ENCODE measurements around the gene TAF1B. TPM values are rescaled to one million over a fixed set of nuclear protein-coding genes. Genes with fewer than 3 reads are reported as not detected.
A peak's percentile ranks its signal among the peaks of the same experiment; 100 is the strongest.

Gene TAF1B
- total and polyA plus RNA-seq, 10 of the 15 experiments (the other 5 are each of a cell fraction or from before 2014, with no cell fraction given) = 8.1 to 18.3 (median 12.4) TPM

DNA sequence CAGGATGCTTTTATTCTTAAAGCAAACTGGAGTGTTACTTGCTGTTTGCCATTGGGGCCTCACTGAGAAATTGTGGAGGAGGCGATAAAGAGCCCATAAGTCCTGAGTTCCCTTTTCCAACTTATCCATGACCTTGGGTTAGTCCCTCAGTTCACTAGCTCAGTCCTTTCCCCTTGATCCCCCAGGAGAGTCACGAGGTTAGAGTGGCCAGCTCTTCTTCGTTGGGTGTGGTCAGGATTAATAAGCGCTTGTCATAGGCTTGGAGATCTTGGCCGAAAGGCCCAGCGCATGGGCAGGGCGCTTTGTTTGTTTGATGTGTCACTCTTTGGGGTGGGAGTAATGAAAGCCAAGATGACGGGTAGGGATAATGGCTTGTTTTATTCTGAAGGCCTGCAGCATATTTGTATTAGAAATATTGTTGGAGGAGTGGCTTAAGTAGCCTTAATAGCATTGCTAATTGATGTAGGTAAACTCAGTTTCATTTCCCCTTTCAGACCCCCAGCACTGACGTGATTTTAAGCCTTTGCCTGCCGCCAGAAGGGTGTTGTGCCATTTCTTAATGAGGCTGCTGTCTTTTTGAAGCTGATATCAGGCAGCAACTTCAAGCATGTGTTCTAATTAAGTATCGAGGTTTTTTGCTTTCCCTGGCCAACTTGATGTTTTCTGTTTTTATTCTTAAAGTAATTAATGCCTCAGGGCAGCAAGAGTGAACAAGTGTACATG, 123.9 kb downstream of the TAF1B start (continued):
- TF ChIP-seq, protein P1, sequence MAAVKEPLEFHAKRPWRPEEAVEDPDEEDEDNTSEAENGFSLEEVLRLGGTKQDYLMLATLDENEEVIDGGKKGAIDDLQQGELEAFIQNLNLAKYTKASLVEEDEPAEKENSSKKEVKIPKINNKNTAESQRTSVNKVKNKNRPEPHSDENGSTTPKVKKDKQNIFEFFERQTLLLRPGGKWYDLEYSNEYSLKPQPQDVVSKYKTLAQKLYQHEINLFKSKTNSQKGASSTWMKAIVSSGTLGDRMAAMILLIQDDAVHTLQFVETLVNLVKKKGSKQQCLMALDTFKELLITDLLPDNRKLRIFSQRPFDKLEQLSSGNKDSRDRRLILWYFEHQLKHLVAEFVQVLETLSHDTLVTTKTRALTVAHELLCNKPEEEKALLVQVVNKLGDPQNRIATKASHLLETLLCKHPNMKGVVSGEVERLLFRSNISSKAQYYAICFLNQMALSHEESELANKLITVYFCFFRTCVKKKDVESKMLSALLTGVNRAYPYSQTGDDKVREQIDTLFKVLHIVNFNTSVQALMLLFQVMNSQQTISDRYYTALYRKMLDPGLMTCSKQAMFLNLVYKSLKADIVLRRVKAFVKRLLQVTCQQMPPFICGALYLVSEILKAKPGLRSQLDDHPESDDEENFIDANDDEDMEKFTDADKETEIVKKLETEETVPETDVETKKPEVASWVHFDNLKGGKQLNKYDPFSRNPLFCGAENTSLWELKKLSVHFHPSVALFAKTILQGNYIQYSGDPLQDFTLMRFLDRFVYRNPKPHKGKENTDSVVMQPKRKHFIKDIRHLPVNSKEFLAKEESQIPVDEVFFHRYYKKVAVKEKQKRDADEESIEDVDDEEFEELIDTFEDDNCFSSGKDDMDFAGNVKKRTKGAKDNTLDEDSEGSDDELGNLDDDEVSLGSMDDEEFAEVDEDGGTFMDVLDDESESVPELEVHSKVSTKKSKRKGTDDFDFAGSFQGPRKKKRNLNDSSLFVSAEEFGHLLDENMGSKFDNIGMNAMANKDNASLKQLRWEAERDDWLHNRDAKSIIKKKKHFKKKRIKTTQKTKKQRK (IDR thresholded peaks at IDR 0.05; ENCODE audit: low read depth, low read length) = no peak
- TF ChIP-seq NRF1 (conservative IDR thresholded peaks at IDR 0.05; ENCODE audit: low read depth, low read length) (no peak), IRF4 (IDR thresholded peaks at IDR 0.05; ENCODE audit: low read depth, low read length) (peak; percentile 53; the same call in 1 of the 2 replicates), MEF2A (IDR thresholded peaks at IDR 0.05; ENCODE audit: insufficient read depth, low read depth, low read length) (no peak), HCFC1 (IDR thresholded peaks at IDR 0.05; ENCODE audit: low read length) (no peak), RAD21 (IDR thresholded peaks at IDR 0.05; ENCODE audit: insufficient read depth, low read depth, low read length) (no peak), SMARCA5 (IDR thresholded peaks at IDR 0.05) (no peak), GATAD2B (conservative IDR thresholded peaks at IDR 0.05; ENCODE audit: low read depth) (no peak)
- TF ChIP-seq, protein P2, sequence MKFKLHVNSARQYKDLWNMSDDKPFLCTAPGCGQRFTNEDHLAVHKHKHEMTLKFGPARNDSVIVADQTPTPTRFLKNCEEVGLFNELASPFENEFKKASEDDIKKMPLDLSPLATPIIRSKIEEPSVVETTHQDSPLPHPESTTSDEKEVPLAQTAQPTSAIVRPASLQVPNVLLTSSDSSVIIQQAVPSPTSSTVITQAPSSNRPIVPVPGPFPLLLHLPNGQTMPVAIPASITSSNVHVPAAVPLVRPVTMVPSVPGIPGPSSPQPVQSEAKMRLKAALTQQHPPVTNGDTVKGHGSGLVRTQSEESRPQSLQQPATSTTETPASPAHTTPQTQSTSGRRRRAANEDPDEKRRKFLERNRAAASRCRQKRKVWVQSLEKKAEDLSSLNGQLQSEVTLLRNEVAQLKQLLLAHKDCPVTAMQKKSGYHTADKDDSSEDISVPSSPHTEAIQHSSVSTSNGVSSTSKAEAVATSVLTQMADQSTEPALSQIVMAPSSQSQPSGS (IDR thresholded peaks at IDR 0.05; ENCODE audit: low read length) = no peak
- TF ChIP-seq, protein P3, sequence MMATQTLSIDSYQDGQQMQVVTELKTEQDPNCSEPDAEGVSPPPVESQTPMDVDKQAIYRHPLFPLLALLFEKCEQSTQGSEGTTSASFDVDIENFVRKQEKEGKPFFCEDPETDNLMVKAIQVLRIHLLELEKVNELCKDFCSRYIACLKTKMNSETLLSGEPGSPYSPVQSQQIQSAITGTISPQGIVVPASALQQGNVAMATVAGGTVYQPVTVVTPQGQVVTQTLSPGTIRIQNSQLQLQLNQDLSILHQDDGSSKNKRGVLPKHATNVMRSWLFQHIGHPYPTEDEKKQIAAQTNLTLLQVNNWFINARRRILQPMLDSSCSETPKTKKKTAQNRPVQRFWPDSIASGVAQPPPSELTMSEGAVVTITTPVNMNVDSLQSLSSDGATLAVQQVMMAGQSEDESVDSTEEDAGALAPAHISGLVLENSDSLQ (IDR thresholded peaks at IDR 0.05) = no peak
- TF ChIP-seq, protein P4, sequence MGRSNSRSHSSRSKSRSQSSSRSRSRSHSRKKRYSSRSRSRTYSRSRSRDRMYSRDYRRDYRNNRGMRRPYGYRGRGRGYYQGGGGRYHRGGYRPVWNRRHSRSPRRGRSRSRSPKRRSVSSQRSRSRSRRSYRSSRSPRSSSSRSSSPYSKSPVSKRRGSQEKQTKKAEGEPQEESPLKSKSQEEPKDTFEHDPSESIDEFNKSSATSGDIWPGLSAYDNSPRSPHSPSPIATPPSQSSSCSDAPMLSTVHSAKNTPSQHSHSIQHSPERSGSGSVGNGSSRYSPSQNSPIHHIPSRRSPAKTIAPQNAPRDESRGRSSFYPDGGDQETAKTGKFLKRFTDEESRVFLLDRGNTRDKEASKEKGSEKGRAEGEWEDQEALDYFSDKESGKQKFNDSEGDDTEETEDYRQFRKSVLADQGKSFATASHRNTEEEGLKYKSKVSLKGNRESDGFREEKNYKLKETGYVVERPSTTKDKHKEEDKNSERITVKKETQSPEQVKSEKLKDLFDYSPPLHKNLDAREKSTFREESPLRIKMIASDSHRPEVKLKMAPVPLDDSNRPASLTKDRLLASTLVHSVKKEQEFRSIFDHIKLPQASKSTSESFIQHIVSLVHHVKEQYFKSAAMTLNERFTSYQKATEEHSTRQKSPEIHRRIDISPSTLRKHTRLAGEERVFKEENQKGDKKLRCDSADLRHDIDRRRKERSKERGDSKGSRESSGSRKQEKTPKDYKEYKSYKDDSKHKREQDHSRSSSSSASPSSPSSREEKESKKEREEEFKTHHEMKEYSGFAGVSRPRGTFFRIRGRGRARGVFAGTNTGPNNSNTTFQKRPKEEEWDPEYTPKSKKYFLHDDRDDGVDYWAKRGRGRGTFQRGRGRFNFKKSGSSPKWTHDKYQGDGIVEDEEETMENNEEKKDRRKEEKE (IDR thresholded peaks at IDR 0.05) = no peak
- TF ChIP-seq, protein P5, sequence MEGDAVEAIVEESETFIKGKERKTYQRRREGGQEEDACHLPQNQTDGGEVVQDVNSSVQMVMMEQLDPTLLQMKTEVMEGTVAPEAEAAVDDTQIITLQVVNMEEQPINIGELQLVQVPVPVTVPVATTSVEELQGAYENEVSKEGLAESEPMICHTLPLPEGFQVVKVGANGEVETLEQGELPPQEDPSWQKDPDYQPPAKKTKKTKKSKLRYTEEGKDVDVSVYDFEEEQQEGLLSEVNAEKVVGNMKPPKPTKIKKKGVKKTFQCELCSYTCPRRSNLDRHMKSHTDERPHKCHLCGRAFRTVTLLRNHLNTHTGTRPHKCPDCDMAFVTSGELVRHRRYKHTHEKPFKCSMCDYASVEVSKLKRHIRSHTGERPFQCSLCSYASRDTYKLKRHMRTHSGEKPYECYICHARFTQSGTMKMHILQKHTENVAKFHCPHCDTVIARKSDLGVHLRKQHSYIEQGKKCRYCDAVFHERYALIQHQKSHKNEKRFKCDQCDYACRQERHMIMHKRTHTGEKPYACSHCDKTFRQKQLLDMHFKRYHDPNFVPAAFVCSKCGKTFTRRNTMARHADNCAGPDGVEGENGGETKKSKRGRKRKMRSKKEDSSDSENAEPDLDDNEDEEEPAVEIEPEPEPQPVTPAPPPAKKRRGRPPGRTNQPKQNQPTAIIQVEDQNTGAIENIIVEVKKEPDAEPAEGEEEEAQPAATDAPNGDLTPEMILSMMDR (IDR thresholded peaks at IDR 0.05 in 2 of 3, conservative IDR thresholded peaks at IDR 0.05 in 1 of 3; ENCODE audit: control insufficient read depth in 2 of 3, extremely low read depth in 1 of 3, insufficient read depth in 1 of 3, low read depth in 3 of 3, low read length in 3 of 3) = no peak
- TF ChIP-seq, protein P6, sequence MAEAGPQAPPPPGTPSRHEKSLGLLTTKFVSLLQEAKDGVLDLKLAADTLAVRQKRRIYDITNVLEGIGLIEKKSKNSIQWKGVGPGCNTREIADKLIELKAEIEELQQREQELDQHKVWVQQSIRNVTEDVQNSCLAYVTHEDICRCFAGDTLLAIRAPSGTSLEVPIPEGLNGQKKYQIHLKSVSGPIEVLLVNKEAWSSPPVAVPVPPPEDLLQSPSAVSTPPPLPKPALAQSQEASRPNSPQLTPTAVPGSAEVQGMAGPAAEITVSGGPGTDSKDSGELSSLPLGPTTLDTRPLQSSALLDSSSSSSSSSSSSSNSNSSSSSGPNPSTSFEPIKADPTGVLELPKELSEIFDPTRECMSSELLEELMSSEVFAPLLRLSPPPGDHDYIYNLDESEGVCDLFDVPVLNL (IDR thresholded peaks at IDR 0.05; ENCODE audit: low read depth, low read length) = no peak

All from GM12878 (cell line).